ENCODE results near the gene UBE2H.
"Not testable (repeated sequence)": the region's sequence is repeated elsewhere in the genome, so short reads cannot be mapped to it uniquely, and the experiment has no call there.

The UBE2H gene

DNA sequence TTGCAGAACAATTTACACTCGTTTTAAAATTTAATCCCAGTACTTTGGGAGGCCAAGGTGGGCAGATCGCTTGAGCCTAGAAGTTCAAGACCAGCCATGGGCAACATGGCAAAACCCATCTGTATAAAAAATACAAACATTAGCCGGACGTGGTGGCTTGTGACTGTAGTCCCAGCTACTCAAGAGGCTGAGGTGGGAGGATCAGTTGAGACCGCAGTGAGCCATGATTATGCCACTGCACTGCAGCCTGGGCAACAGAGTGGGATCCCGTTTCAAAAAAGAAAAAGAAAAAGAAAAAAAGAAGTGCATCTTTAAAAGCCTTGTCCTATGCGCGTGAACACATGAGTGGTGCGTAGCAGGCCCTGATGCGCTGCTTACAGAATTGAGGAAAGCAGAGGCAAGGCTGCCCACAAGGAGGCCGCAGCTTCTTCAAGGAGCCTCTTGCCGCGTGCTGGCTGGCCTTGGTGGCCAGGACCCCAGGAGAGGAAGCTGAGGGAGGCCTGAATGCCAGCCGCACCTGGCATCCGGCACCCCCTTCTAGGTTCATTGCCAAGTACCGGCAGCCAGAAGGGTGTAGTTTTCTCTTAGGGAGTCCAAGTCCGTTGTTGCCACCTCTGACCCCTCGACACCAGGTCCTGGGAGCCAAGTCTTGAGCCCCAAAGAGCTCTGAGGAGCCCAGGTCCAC, 124.5 kb downstream of the UBE2H start:
- no peaks in the 10 kb centered on the region for H3K9me3 ChIP-seq
- H4K20me1 ChIP-seq, result peaks cover 43% of the 10 kb centered on the region
- H3K4me1 ChIP-seq, result peaks cover 12% of the 10 kb centered on the region

DNA sequence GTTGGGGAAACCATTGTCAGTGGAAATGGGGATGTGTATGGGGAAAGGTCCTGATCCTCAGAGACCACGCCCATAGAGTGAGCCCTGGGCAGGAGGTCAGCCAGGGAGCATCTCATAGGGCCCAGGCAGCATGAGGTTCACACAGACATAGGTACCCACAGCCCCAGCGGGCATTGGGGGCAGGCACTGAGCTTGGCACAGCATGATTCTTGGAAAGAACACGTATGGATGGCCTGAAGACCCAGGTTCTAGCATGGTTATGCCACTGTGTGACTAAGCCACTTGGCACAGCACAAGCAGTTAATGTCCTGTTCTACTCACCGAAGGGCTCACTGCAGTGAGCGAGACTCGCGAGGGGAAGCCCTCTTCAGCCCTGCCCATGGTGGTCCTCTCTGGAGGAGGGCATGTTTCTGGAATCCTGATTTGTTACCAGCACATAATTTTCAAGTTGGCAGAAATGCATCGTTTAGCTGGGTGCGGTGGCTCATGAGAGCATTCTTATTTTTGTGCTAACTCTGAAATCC, 125.2 kb downstream of the UBE2H start:
- Histone ChIP-seq H4K20me1 (peaks cover 36% of the 10 kb centered on the region), H3K27ac (no peak overlapping the region), H3K36me3 (peaks cover 10% of the 10 kb centered on the region), H3K9ac (no peak overlapping the region), H3K9me3 (no peaks in the 10 kb centered on the region), H3K4me1 (peaks cover 12% of the 10 kb centered on the region), H3K4me2 (no peak overlapping the region), H3K27me3 (peaks cover 6% of the 10 kb centered on the region; the same call in 1 of the 2 replicates), H3K4me3 (no peak overlapping the region)
- no peak for TF ChIP-seq Cebpa-rat (IDR thresholded peaks at IDR 0.05)

More for the DNA sequence above, 124.5 kb downstream of the UBE2H start:
- Histone ChIP-seq H3K27me3 (peaks cover 6% of the 10 kb centered on the region; the same call in 1 of the 2 replicates), H3K27ac (no peak overlapping the region), H3K4me2 (no peak overlapping the region), H3K9ac (no peak overlapping the region), H3K36me3 (peaks cover 13% of the 10 kb centered on the region), H3K4me3 (no peak overlapping the region)
- no peak for TF ChIP-seq Cebpa-rat (IDR thresholded peaks at IDR 0.05)

DNA sequence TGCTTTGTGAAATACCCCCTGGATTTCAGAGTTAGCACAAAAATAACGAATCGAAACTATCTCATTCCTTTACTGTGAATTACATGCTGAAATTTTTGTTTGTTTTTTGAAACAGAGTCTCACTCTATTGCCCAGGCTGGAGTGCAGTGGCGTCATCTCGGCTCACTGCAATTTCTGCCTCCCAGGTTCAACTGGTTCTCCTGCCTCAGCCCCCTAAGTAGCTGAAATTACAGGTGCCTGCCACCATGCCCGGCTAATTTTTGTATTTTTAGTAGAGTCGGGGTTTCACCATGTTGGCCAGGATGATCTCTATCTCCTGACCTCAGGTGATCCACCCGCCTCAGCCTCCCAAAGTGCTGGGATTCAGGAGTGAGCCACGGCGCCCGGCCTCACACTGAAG, 125.9 kb downstream of the UBE2H start:
- not testable (repeated sequence) for H3K9ac ChIP-seq, H3K36me3 ChIP-seq, H3K4me3 ChIP-seq, H3K4me2 ChIP-seq, H3K27me3 ChIP-seq, H3K27ac ChIP-seq, H3K9me3 ChIP-seq
- Histone ChIP-seq H4K20me1 (peaks cover 30% of the 10 kb centered on the region), H3K4me1 (peaks cover 12% of the 10 kb centered on the region)

DNA sequence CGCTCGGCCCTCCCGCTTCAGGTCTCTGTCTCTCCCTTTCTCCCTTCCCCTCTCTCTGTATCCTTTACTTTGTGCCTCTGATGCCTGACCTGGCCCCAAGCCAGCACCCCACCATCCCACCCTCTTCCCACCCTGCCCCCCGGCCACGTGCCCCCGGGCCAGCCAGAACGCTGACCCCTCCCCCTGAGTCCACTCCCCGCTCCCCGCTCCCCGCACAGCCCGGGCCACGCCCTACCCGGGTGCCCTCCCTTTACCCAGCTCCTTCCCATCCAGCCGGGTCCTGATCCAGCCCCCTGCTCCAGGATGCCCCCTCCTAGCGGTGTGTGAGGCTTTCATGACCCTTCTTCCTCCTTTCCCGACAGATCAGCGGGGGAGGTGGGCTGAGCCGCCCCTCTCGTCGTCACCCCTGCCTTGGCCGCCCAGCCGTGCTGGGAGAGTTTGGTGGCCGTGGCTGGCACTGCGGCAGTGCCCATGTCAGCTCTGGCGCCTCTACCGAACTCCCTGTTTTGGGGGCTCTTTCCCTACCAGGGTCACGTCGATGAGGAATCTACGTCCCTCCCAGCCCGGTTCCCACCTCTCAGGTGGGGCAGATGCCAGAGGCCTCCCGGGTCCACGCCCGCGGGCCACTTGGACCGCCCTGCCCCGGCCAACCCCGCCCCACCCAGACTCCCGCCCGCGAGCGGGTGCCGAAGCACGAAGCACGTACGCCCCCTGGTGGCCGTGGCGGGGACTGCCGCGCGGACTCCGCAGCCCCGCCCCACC, 127.4 kb downstream of the UBE2H start:
- Histone ChIP-seq H3K27ac (no peak overlapping the region), H3K36me3 (no peaks in the 10 kb centered on the region), H3K9me3 (no peaks in the 10 kb centered on the region), H4K20me1 (peaks cover 15% of the 10 kb centered on the region), H3K4me1 (peaks cover 12% of the 10 kb centered on the region), H3K9ac (peak overlapping the region; percentile 73), H3K4me3 (peak overlapping the region; percentile 74), H3K4me2 (peak overlapping the region; percentile 98), H3K27me3 (peaks cover 6% of the 10 kb centered on the region; the same call in 1 of the 2 replicates)
- TF ChIP-seq Cebpa-rat (IDR thresholded peaks at IDR 0.05), result no peak

DNA sequence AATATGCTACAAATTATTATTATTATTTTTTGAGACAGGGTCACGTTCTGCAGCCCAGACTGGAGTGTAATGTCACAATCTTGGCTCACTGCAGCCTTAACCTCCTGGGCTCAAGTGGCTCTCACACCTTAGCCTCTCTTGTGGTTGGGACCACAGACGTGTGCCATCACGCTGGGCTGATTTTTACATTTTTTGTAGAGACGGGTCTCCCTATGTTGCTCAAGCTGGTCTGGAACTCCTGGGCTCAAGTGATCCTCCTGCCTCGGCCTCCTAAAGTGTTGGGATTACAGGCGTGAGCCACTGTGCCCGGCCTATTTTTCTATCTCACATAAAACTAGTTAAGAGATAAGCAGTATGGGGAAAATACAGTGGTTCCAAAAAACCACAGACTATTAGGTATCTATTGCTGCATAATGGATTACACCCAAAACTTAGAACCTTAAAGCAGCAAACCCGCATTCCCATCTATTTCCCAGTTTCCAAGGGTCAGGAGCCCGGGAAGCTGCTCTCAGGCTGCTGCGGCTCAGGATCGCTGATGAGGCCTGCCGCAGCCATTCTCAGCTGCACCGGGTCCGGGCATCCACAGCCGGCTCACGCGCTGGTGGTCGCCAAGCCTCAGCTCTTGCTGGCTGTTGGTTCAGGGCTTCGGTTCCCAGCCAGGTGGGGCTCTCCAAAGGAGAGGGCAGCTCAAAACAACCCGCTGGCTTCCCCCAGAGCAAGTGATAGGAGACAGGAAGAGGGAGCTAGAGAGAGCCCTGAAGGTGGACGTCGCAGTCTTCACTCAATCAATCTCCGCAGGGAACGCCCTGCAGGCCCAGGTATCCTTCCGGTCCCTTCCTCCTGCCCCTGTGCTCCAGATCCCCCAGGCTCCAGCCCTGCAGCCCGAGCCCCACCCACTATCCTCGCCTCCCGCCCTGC, 128.2 kb downstream of the UBE2H start:
- Histone ChIP-seq H3K36me3 (no peaks in the 10 kb centered on the region), H3K9ac (peak overlapping the region; percentile 58; the same call in 1 of the 2 replicates), H4K20me1 (peaks cover 13% of the 10 kb centered on the region; the same call in 1 of the 2 replicates), H3K27me3 (peaks cover 6% of the 10 kb centered on the region; the same call in 1 of the 2 replicates), H3K4me3 (peak overlapping the region; percentile 74), H3K9me3 (no peaks in the 10 kb centered on the region), H3K4me1 (peaks cover 12% of the 10 kb centered on the region), H3K27ac (no peak overlapping the region), H3K4me2 (peak overlapping the region; percentile 98)
- TF ChIP-seq Cebpa-rat (IDR thresholded peaks at IDR 0.05), result no peak

DNA sequence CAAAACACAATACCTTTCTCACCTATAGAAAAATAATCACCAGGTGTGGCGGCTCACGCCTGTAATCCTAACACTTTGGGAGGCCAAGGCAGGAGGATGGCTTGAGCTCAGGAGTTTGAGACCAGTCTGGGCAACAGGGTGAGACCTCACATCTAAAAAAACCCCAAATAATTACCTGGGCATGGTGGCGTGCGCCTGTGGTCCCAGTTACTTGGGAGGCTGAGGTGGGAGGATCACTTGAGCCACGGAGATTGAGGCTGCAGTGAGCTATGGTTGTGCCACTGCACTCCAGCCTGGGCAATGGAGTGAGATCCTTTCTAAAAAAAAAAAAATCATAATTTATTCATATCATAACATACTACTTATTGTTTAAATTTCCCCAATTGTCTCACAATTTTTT, 129.6 kb downstream of the UBE2H start:
- not testable (repeated sequence) for H3K27ac ChIP-seq, H3K9ac ChIP-seq, H3K9me3 ChIP-seq, H3K27me3 ChIP-seq, H4K20me1 ChIP-seq, H3K4me2 ChIP-seq, H3K4me3 ChIP-seq, H3K36me3 ChIP-seq
- peaks cover 12% of the 10 kb centered on the region for H3K4me1 ChIP-seq

DNA sequence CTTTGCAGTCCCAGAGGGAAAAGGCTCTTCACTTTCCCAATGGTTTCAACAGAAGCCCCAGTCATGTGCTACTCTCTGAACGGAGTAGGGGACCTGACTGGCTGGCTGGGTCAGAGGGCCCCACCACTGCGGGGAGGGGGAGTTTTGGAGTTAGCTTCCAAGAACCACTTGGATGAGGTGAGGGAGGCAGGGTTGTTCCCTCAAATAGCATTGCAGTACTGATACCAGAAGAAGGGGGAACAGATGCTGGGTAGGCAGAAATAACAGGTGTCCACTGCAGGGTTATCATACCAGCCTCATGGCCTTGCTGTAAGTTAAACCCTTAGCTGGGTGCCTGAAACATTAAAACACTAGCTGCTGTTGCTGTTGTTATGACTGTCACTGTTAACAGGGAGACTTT, 131.3 kb downstream of the UBE2H start:
- H3K4me3 ChIP-seq, result no peak overlapping the region
- H3K4me1 ChIP-seq, result peaks cover 12% of the 10 kb centered on the region
- peaks cover 11% of the 10 kb centered on the region for H3K9me3 ChIP-seq
- no peaks in the 10 kb centered on the region for H3K36me3 ChIP-seq
- no peak overlapping the region for H3K4me2 ChIP-seq
- no peak overlapping the region for H3K9ac ChIP-seq
- H4K20me1 ChIP-seq, result no peaks in the 10 kb centered on the region
- H3K27ac ChIP-seq, result no peak overlapping the region
- peaks cover 6% of the 10 kb centered on the region; the same call in 1 of the 2 replicates for H3K27me3 ChIP-seq
- TF ChIP-seq Cebpa-rat (IDR thresholded peaks at IDR 0.05), result no peak

DNA sequence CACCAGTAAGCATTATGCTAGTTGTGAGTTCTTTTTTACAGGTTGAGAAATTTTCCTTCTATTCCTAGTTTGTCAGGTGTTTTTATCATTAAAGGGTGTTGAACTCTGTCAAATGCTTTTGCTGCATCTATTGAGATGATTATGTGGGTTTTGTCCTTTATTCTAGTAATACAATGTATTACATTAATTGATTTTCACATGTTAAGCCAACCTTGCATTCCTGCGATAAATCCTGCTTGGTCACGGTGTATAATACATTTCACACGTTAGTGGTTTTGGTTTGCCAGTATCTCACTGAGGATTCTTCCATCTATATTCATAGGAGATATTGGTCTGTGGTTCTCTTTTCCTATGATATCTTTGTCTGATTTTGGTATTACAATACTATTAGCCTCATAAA, 136.0 kb downstream of the UBE2H start:
- Histone ChIP-seq H3K4me3 (no peak overlapping the region), H3K27ac (no peak overlapping the region), H3K9me3 (peaks cover 18% of the 10 kb centered on the region), H3K9ac (no peak overlapping the region), H4K20me1 (no peaks in the 10 kb centered on the region), H3K4me2 (no peak overlapping the region), H3K4me1 (no peaks in the 10 kb centered on the region), H3K36me3 (no peaks in the 10 kb centered on the region), H3K27me3 (no peaks in the 10 kb centered on the region)
- TF ChIP-seq Cebpa-rat (IDR thresholded peaks at IDR 0.05), result no peak

DNA sequence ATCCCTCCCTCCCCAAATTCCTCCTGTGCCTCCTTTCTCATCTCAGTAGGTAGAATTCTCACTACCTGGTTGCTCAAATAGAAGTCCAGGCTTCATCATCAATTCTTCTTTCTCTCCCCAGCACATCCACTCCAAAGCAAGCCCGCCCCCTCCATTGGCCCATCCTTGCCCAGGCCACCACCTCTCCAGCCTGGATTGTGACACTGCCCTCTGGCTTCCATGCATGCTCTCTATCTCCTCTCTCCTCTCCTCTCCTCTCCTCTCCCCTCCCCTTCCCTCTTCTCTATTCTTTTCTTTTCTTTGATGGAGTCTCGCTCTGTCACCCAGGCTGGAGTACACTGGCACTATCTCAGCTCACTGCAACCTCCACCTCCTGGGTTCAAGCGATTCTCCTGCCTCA, 144.9 kb downstream of the UBE2H start:
- Histone ChIP-seq H3K27ac (no peak overlapping the region), H3K36me3 (no peaks in the 10 kb centered on the region), H3K4me3 (no peak overlapping the region), H3K27me3 (no peaks in the 10 kb centered on the region), H3K4me1 (0 out of 2 replicates have a peak, but pooled peaks cover 5% of the 10 kb centered on the region), H4K20me1 (no peaks in the 10 kb centered on the region), H3K9ac (no peak overlapping the region), H3K9me3 (no peaks in the 10 kb centered on the region), H3K4me2 (no peak overlapping the region)
- no peak for TF ChIP-seq Cebpa-rat (IDR thresholded peaks at IDR 0.05)

Data from BLaER1 (cell line).